Heart right ventricle (tissue), 16 donors: ENCODE measurements around the gene TAP1. TPM values are rescaled to one million over a fixed set of nuclear protein-coding genes. Genes with fewer than 3 reads are reported as not detected.

Experiments
- ATAC-seq, 8 donors: fragments of 200-7000 bp; cut with Tn5 transposase; one replicate each; pipeline ENCODE4 v1.9.1; 2020; ENCODE audit warnings: mild to moderate bottlenecking in 8 of 8, moderate library complexity in 8 of 8, moderate number of reproducible peaks in 1 of 8
- DNase-seq, 2 donors: peaks; one replicate each; pipeline ENCODE4 v3.0.0-alpha.2; 2020
- H3K27ac ChIP-seq, 10 donors: fragments of 200-600 bp; sonication (generic) in 2 of 10; one replicate each; pipeline versions ENCODE4 v1.5.0 to v1.8.0; 2020 to 2022; ENCODE audit warnings: mild to moderate bottlenecking in 3 of 10
- H3K27me3 ChIP-seq, 7 donors: fragments of 200-600 bp; one replicate each; pipeline ENCODE4 v1.8.0; 2021 to 2022; ENCODE audit warnings: mild to moderate bottlenecking in 2 of 7
- H3K36me3 ChIP-seq, 9 donors: fragments of 200-600 bp; sonication (generic) in 1 of 9; one replicate each; pipeline versions ENCODE4 v1.5.0 to v1.8.0; 2020 to 2022; ENCODE audit warnings: mild to moderate bottlenecking in 2 of 9
- H3K4me1 ChIP-seq, 9 donors: fragments of 200-600 bp; sonication (generic) in 1 of 9; one replicate each; pipeline versions ENCODE4 v1.5.0 to v1.8.0; 2020 to 2022; ENCODE audit warnings: mild to moderate bottlenecking in 4 of 9
- H3K4me3 ChIP-seq, 10 donors: fragments of 200-600 bp; sonication (generic) in 2 of 10; one replicate each; pipeline versions ENCODE4 v1.5.0 to v1.8.0; 2020 to 2022; ENCODE audit warnings: mild to moderate bottlenecking in 7 of 10, moderate library complexity in 2 of 10
- H3K9me3 ChIP-seq, 11 donors: fragments of 200-600 bp in 10 of 11; sonication (generic) in 2 of 11; one replicate each; pipeline versions ENCODE4 v1.5.0 to v1.8.0; 2013 to 2022; ENCODE audit warnings: mild to moderate bottlenecking in 2 of 11, control low read depth in 1 of 11, moderate library complexity in 1 of 11
- whole genome bisulfite sequencing, 2 donors: extraction: QIAGEN DNeasy Blood & Tissue Kit; methylation state at CpG; one replicate each; pipeline ENCODE4 v1.1.7; 2013; ENCODE audit warnings: inconsistent platforms in 1 of 2; 5-methylcytosine and 5-hydroxymethylcytosine counted together
- intact Hi-C, 10 donors: fragments of 100-400 bp; cut with DNase I; formaldehyde crosslinking; loops; one replicate each; pipeline versions ENCODE4 v1.11.1 to v1.14.2; 2022
- polyA plus RNA-seq, 2 donors: library from polyadenylated mRNA; stranded (reverse); fragments of 200-250 nt; gene quantifications; one replicate each; pipeline ENCODE4 v1.2.3, GENCODE V29; 2013
- total RNA-seq, 10 donors: library from RNA; stranded (reverse); fragmentation: NEBNext Ultra II Directional in 3 of 10; extraction: Animal tissue kit (Norgen Biotek cat#: 25700) in 3 of 10; gene quantifications; one replicate each; pipeline versions ENCODE4 v1.2.1 to v1.2.4, GENCODE V29; 2021 to 2023
- TF ChIP-seq, protein P1 (sequence below), 9 donors: fragments of 200-600 bp; sonication (generic) in 2 of 9; IDR thresholded peaks; one replicate each; pipeline versions ENCODE4 v1.5.0 to v1.8.0; 2021 to 2022; ENCODE audit warnings: antibody characterized with exemption in 9 of 9, mild to moderate bottlenecking in 5 of 9, moderate library complexity in 1 of 9
- donor health status: Arrhythmogenic right ventricular cardiomyopathy.
- donor health status: ischemic (EF 13 %, LVEDD 7.1; RV severe dilation, severe dysfunction).
- donor health status: healthy with polysubstance abuse.
- donor health status: DM: no; HTN: yes; CAD: no.
- donor health status: DM: no; HTN: no; CAD: no.
- donor health status: ischemic (EF 25% LVEDD 6.9; RV normal size, moderate dysfunction).
- donor health status: ischemic (EF 25% LVEDD 5.7; RV mildly dilated, moderate dysfunction).
- donor health status: healthy.
- donor health status: DM: yes; HTN: yes; CAD: no.
- donor health status: Ischemic cardiomyopathy.
- donor health status: ischemic (EF 35%, LVEDD 5.7; RV mildly dilated, moderate dysfunction).
- donor health status: nonischemic (EF 11% LVEDD 7.7; RV severe dilation, severe dysfunction).
- donor health status: DM: yes; HTN: yes; CAD: no.
- donor health status: PGD.
- donor health status: ischemic (EF 29% LVEDD 5.4; RV normal size, mild dysfunction).
- donor health status: nonischemic (EF 23%, LVEDD 6.1; RV moderate dilation, normal function).

The TAP1 gene
- total and polyA plus RNA-seq, 12 donors, result 12.8 to 213 (median 19.1) TPM

DNA sequence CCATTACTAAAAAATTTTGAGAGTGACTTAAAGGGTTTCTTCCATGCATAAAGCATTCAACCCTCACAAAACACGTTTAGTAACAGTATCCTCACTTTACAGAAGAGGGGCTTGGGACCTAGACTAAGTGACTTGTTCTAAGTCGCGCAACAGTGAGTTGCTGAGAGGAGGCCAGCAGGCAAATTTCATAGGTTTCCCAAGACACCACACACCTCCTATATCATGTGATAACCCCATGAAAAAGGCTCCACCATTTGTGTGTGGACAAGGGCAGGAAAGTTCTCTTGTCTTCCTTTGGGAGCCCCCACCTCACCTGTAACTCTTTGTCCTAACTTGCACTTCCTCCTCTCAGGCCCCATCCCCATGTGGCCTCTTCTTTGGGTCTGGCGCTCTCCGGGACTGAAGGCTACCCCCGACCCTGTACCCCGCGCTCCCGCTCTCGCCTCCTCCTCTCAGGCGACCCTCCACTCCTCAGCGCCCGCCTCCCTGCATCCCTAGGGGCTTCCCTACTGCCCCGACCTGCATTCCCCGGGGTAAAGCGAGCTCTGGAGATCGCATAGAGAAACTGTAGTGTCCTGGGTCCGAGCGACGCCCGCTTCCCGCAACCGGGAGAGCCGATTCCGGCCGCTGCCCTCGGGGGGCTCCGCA lies 10.0 kb downstream of the TAP1 start:
- 6 to 9% methylated on average over 28 of the region's 28 CpGs for WGBS, 2 donors
- no peaks in the 10 kb centered on the region for H3K27me3 ChIP-seq
- ATAC-seq, result peak in 2 of 8 donors; percentile 0 to 2
- H3K4me1 ChIP-seq, result peaks cover 5 to 83% (median 32%) of the 10 kb centered on the region in 9 donors
- H3K9me3 ChIP-seq, result no peaks in the 10 kb centered on the region
- intact Hi-C loops, result no loop called here
- peak overlapping the region; percentile 87 to 100 (median 96) for H3K27ac ChIP-seq
- H3K36me3 ChIP-seq, result peaks cover 0 to 69% (median 40%) of the 10 kb centered on the region in 9 donors
- TF ChIP-seq, protein P1, sequence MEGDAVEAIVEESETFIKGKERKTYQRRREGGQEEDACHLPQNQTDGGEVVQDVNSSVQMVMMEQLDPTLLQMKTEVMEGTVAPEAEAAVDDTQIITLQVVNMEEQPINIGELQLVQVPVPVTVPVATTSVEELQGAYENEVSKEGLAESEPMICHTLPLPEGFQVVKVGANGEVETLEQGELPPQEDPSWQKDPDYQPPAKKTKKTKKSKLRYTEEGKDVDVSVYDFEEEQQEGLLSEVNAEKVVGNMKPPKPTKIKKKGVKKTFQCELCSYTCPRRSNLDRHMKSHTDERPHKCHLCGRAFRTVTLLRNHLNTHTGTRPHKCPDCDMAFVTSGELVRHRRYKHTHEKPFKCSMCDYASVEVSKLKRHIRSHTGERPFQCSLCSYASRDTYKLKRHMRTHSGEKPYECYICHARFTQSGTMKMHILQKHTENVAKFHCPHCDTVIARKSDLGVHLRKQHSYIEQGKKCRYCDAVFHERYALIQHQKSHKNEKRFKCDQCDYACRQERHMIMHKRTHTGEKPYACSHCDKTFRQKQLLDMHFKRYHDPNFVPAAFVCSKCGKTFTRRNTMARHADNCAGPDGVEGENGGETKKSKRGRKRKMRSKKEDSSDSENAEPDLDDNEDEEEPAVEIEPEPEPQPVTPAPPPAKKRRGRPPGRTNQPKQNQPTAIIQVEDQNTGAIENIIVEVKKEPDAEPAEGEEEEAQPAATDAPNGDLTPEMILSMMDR (IDR thresholded peaks at IDR 0.05), result no peak
- peak overlapping the region; percentile 44 to 98 (median 78) for H3K4me3 ChIP-seq
- DNase-seq, result no peak

DNA sequence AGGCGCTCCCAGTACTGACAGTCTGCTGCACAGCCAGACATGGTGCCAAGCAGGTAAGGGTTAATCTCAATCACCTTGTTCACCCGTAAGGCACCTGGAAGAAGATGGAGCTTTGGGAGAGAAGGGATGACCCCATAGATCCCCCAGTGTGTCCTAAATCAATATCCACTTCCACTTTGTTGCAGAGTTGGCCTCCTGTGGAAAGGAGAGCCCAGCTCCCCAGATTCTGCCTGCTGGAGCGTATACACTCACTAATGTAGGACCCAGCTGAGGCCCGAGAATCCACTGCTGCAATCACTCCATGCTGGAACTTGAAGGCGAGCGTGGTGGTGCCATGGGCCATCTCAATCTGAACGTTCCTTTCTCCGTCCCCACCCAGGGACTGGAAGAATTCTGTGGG lies 10.8 kb downstream of the TAP1 start:
- Histone ChIP-seq H3K4me1 (peaks cover 5 to 78% (median 37%) of the 10 kb centered on the region in 9 donors), H3K27me3 (no peaks in the 10 kb centered on the region), H3K4me3 (peak overlapping the region in 8 of 10 donors; percentile 71 to 98 (median 78)), H3K36me3 (peaks cover 0 to 61% (median 32%) of the 10 kb centered on the region in 9 donors), H3K9me3 (no peaks in the 10 kb centered on the region), H3K27ac (peak overlapping the region in 8 of 10 donors; percentile 92 to 100 (median 96))
- intact Hi-C loops, result no loop called here
- TF ChIP-seq, protein P1 (IDR thresholded peaks at IDR 0.05), result no peak
- ATAC-seq, result no peak
- WGBS, 2 donors, result 80 to 83% methylated on average over 8 of the region's 8 CpGs
- no peak for DNase-seq

DNA sequence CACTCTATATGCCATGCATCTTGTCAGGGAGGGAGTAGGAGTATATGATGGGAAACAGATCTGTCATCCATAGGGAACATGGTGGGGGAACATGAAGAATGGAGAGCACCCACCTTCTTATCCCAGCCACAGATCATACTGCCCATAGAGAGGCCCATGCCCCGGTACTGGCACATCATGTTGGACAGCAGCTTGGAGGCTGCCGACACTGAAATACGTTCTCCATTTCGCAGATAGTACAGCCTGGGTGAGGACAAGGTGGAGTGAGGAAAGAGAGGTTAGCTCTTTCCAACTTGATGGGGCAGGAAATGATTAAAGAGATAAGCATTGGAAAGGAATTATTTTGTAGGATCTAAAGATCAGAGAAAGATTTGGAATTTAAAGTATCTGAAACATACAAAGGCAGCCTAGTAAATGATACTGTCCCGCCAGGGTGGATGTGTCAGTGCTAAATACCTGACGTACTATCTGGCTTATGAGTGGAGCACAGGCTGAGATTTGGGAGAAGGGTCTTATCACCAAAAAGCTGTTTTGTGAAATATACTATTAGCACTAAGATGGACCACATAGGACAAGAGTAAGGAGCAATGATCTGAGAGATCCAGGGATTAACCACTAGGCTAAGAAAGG lies 11.4 kb downstream of the TAP1 start:
- TF ChIP-seq, protein P1 (IDR thresholded peaks at IDR 0.05), result no peak
- ATAC-seq, result no peak
- H3K4me1 ChIP-seq, result peaks cover 5 to 78% (median 42%) of the 10 kb centered on the region in 9 donors
- no peaks in the 10 kb centered on the region for H3K27me3 ChIP-seq
- H3K27ac ChIP-seq, result peak overlapping the region in 5 of 10 donors; percentile 92 to 100 (median 97)
- no peaks in the 10 kb centered on the region for H3K9me3 ChIP-seq
- WGBS, 2 donors, result 90 to 92% methylated on average over 6 of the region's 6 CpGs
- peak overlapping the region in 4 of 10 donors; percentile 71 to 98 (median 74) for H3K4me3 ChIP-seq
- peaks cover 0 to 55% (median 27%) of the 10 kb centered on the region in 9 donors for H3K36me3 ChIP-seq
- intact Hi-C loops, result no loop called here
- no peak for DNase-seq

DNA sequence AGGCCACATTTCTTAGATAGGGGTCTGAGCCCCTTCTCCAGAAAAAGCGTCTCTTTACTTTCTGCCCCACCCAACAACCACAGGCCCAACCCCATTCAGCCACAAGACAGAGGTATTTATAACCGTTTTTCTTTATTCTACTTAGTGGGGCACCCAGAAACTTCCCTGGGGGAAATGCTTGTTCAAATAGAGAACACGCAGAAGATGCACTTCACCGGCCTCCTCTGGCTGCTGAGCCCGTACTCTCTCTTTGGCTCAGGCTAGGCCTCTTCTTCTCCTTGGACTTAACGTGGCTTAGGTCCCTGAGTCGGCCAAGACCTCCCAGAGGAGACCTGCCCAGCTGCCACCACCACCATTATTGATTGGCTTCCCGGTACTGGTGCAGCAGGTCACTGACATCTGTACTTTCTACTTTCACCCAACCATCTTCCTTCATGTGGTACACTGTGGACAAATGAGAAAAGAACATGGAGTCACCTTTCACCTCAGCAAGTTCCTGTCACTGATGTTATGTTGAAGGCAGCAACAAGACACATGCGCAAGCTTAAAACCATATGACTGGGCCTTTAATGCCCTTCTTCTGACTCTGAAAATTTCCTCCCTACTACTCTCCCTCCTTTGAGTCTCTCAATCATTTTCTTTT lies 12.8 kb downstream of the TAP1 start:
- Histone ChIP-seq H3K27me3 (no peaks in the 10 kb centered on the region), H3K4me1 (peaks cover 3 to 77% (median 40%) of the 10 kb centered on the region in 9 donors), H3K4me3 (no peak overlapping the region), H3K9me3 (no peaks in the 10 kb centered on the region), H3K36me3 (peaks cover 0 to 52% (median 13%) of the 10 kb centered on the region in 9 donors), H3K27ac (peak overlapping the region in 1 of 10 donors; percentile 94)
- DNase-seq (no peak), ATAC-seq (no peak)
- TF ChIP-seq, protein P1 (IDR thresholded peaks at IDR 0.05), result no peak
- intact Hi-C loops, result loop anchor here in 1 of 10 donors (2.0 kb wide), 1 partner anchor 16 kb away; no protein-coding TSS in a partner anchor
- WGBS, 2 donors, result 87 to 94% methylated on average over 9 of the region's 9 CpGs
